ENCODE results near the gene POU5F2. TPM values are rescaled to one million over a fixed set of nuclear protein-coding genes. Genes with fewer than 3 reads are reported as not detected.

POU5F2 gene
- total RNA-seq (2022; extraction: Qiagen RNA extraction) = 0.01 to 0.02 TPM (median 0.01 TPM) in 3 of 5 replicates, not detected in the others

GRCh38 chr5:93741136-93741811 is at the start of gene POU5F2:
TSS of gene POU5F2 (minus strand) at chr5:93741600. CDS start at chr5:93741563, 37 bp downstream.

Other genes with a start within 250 kb of the POU5F2 start
- gene NR2F1-AS1, start 160.4 kb downstream of the POU5F2 start, total RNA-seq (2022; extraction: Qiagen RNA extraction) = 2.6 to 4.2 TPM (median 3.8 TPM) in 5 replicates
- gene NR2F1, start 158.4 kb downstream of the POU5F2 start, total RNA-seq (2022; extraction: Qiagen RNA extraction) = 3.4 to 5.1 TPM (median 5.0 TPM) in 5 replicates